Measurements from ENCODE around the gene ADTRP. TPM values are rescaled to one million over a fixed set of nuclear protein-coding genes. Genes with fewer than 3 reads are reported as not detected.

Gene ADTRP
- total and polyA plus RNA-seq, 2 donors (not counting 1 experiment from before 2014, with no cell fraction given) = 0.23 to 1.7 TPM

- Histone ChIP-seq H2AFZ (ENCODE audit: low read length) (no peak overlapping the region), H3K4me2 (ENCODE audit: extremely low read depth, insufficient read depth, low read length) (no peak overlapping the region), H3K79me2 (ENCODE audit: control insufficient read depth, insufficient read depth, low read length) (no peaks in the 10 kb centered on the region), H3K27me3 (ENCODE audit: control insufficient read depth, insufficient read depth, low read length) (no peaks in the 10 kb centered on the region), H3K27ac (ENCODE audit: insufficient read depth, low read length) (no peak overlapping the region), H4K20me1 (ENCODE audit: control insufficient read depth, extremely low read depth, insufficient read depth, low read length) (no peaks in the 10 kb centered on the region), H3K4me3 (replicated peaks in 1 of 4; ENCODE audit: control extremely low read depth in 1 of 4, insufficient read depth in 1 of 4, low read depth in 3 of 4, low read length in 4 of 4) (no peak overlapping the region), H3K9me3 (ENCODE audit: control insufficient read depth, insufficient read depth, low read depth, low read length) (no peaks in the 10 kb centered on the region), H3K4me1 (ENCODE audit: control insufficient read depth, extremely low read depth, insufficient read depth, low read length) (no peaks in the 10 kb centered on the region), H3K9ac (ENCODE audit: insufficient read depth, low read length) (no peak overlapping the region), H3K36me3 (ENCODE audit: control insufficient read depth, insufficient read depth, low read length) (no peaks in the 10 kb centered on the region)
- TF ChIP-seq CTCF (conservative IDR thresholded peaks at IDR 0.05 in 1 of 2, IDR thresholded peaks at IDR 0.05 in 1 of 2; ENCODE audit: low read depth in 1 of 2, low read length in 2 of 2) = no peak
- no peak for TF ChIP-seq EZH2 (IDR thresholded peaks at IDR 0.05; ENCODE audit: low read length, missing control alignments)
- DNase-seq (ENCODE audit: low read depth in 2 of 2) = no peak
Measured at GRCh38 chr6:11819486-11819885, 40.9 kb upstream of the ADTRP start.

GRCh38 chr6:11815231-11815630 lies 36.6 kb upstream of the ADTRP start:
- Histone ChIP-seq H3K4me2 (ENCODE audit: extremely low read depth, insufficient read depth, low read length) (no peak overlapping the region), H2AFZ (ENCODE audit: low read length) (no peak overlapping the region), H3K36me3 (ENCODE audit: control insufficient read depth, insufficient read depth, low read length) (no peaks in the 10 kb centered on the region), H3K79me2 (ENCODE audit: control insufficient read depth, insufficient read depth, low read length) (no peaks in the 10 kb centered on the region), H3K27me3 (ENCODE audit: control insufficient read depth, insufficient read depth, low read length) (no peaks in the 10 kb centered on the region), H3K4me3 (replicated peaks in 1 of 4; ENCODE audit: control extremely low read depth in 1 of 4, insufficient read depth in 1 of 4, low read depth in 3 of 4, low read length in 4 of 4) (no peak overlapping the region), H3K9ac (ENCODE audit: insufficient read depth, low read length) (no peak overlapping the region), H3K4me1 (ENCODE audit: control insufficient read depth, extremely low read depth, insufficient read depth, low read length) (no peaks in the 10 kb centered on the region), H3K9me3 (ENCODE audit: control insufficient read depth, insufficient read depth, low read depth, low read length) (no peaks in the 10 kb centered on the region), H3K27ac (ENCODE audit: insufficient read depth, low read length) (no peak overlapping the region), H4K20me1 (ENCODE audit: control insufficient read depth, extremely low read depth, insufficient read depth, low read length) (no peaks in the 10 kb centered on the region)
- peak in 1 of 2 donors; percentile 62 for DNase-seq (ENCODE audit: low read depth in 2 of 2)
- TF ChIP-seq CTCF (conservative IDR thresholded peaks at IDR 0.05 in 1 of 2, IDR thresholded peaks at IDR 0.05 in 1 of 2; ENCODE audit: low read depth in 1 of 2, low read length in 2 of 2) (no peak), EZH2 (IDR thresholded peaks at IDR 0.05; ENCODE audit: low read length, missing control alignments) (no peak)

- H3K79me2 ChIP-seq (ENCODE audit: control insufficient read depth, insufficient read depth, low read length) = no peaks in the 10 kb centered on the region
- H3K27ac ChIP-seq (ENCODE audit: insufficient read depth, low read length) = no peak overlapping the region
- H2AFZ ChIP-seq (ENCODE audit: low read length) = no peak overlapping the region
Measured at GRCh38 chr6:11814819-11815218, 36.2 kb upstream of the ADTRP start.

More at GRCh38 chr6:11814819-11815218, 36.2 kb upstream of the ADTRP start:
- TF ChIP-seq CTCF (conservative IDR thresholded peaks at IDR 0.05 in 1 of 2, IDR thresholded peaks at IDR 0.05 in 1 of 2; ENCODE audit: low read depth in 1 of 2, low read length in 2 of 2) (no peak), EZH2 (IDR thresholded peaks at IDR 0.05; ENCODE audit: low read length, missing control alignments) (no peak)
- DNase-seq (ENCODE audit: low read depth in 2 of 2) = no peak
- H3K27me3 ChIP-seq (ENCODE audit: control insufficient read depth, insufficient read depth, low read length) = no peaks in the 10 kb centered on the region
- no peak overlapping the region for H3K4me2 ChIP-seq (ENCODE audit: extremely low read depth, insufficient read depth, low read length)
- H3K36me3 ChIP-seq (ENCODE audit: control insufficient read depth, insufficient read depth, low read length) = no peaks in the 10 kb centered on the region
- H4K20me1 ChIP-seq (ENCODE audit: control insufficient read depth, extremely low read depth, insufficient read depth, low read length) = no peaks in the 10 kb centered on the region
- H3K4me1 ChIP-seq (ENCODE audit: control insufficient read depth, extremely low read depth, insufficient read depth, low read length) = no peaks in the 10 kb centered on the region
- H3K4me3 ChIP-seq (replicated peaks in 1 of 4; ENCODE audit: control extremely low read depth in 1 of 4, insufficient read depth in 1 of 4, low read depth in 3 of 4, low read length in 4 of 4) = no peak overlapping the region
- H3K9ac ChIP-seq (ENCODE audit: insufficient read depth, low read length) = no peak overlapping the region
- no peaks in the 10 kb centered on the region for H3K9me3 ChIP-seq (ENCODE audit: control insufficient read depth, insufficient read depth, low read depth, low read length)
